Osteoblast (primary cell): ENCODE data around the gene CHPF. TPM values are rescaled to one million over a fixed set of nuclear protein-coding genes. Genes with fewer than 3 reads are reported as not detected.
A peak's percentile ranks its signal among the peaks of the same experiment; 100 is the strongest.

ENCODE experiments used
- DNase-seq: peaks from one replicate; pipeline ENCODE4 v3.0.0; 2011; ENCODE audit warnings: low spot score, mixed read lengths; ENCODE audit not compliant: insufficient read length; ENCODE audit errors: missing footprints
- H2AFZ ChIP-seq: 2 replicates; pipeline ENCODE4 v1.6.0; 2011; ENCODE audit warnings: mild to moderate bottlenecking, low read length
- H3K27ac ChIP-seq: 2 replicates; pipeline ENCODE4 v1.5.1; 2011; ENCODE audit warnings: mild to moderate bottlenecking, low read depth, low read length, moderate library complexity
- H3K27me3 ChIP-seq: 2 replicates; pipeline ENCODE4 v1.6.0; 2012; ENCODE audit warnings: mild to moderate bottlenecking, control low read depth, inconsistent platforms, low read length, moderate library complexity; ENCODE audit not compliant: insufficient read depth
- H3K36me3 ChIP-seq: 2 replicates; pipeline ENCODE4 v1.5.1; 2011; ENCODE audit warnings: mild to moderate bottlenecking, low read length, control low read depth, moderate library complexity; ENCODE audit not compliant: insufficient read depth
- H3K4me1 ChIP-seq: 2 replicates; pipeline ENCODE4 v1.5.1; 2011; ENCODE audit warnings: mild to moderate bottlenecking, low read length, control low read depth, moderate library complexity; ENCODE audit not compliant: insufficient read depth
- H3K4me2 ChIP-seq: 2 replicates; pipeline ENCODE4 v1.6.0; 2011; ENCODE audit warnings: mild to moderate bottlenecking, low read length; ENCODE audit not compliant: insufficient read depth
- H3K4me3 ChIP-seq: fragments of 200-600 bp; sonication (generic); 3 replicates; pipeline ENCODE4 v1.5.1; 2012; ENCODE audit warnings: mild to moderate bottlenecking, low read length, inconsistent platforms; ENCODE audit not compliant: insufficient read depth
- H3K79me2 ChIP-seq: 2 replicates; pipeline ENCODE4 v1.6.0; 2012; ENCODE audit warnings: mild to moderate bottlenecking, low read length, control low read depth, inconsistent platforms; ENCODE audit not compliant: insufficient read depth
- H3K9me3 ChIP-seq: 2 replicates; pipeline ENCODE4 v1.5.1; 2011; ENCODE audit warnings: low read depth, low read length, control low read depth
- H4K20me1 ChIP-seq: 2 replicates; pipeline ENCODE4 v1.6.0; 2012; ENCODE audit warnings: mild to moderate bottlenecking, low read length, control low read depth; ENCODE audit not compliant: insufficient read depth
- CTCF ChIP-seq: IDR thresholded peaks from 2 replicates; pipeline ENCODE4 v1.5.1; 2011; ENCODE audit warnings: mild to moderate bottlenecking, low read depth, low read length, moderate library complexity; ENCODE audit errors: extremely low read depth
- total RNA-seq: library from RNA; depleted of rRNA; stranded (reverse); fragments of >200 nt; gene quantifications from 2 replicates; pipeline ENCODE4 v1.2.3, GENCODE V29; 2012

Gene CHPF
- total RNA-seq, 1 donor: 192 TPM

- H3K4me1 ChIP-seq: peaks cover 14% of the 10 kb centered on the region
- peaks cover 44% of the 10 kb centered on the region for H3K36me3 ChIP-seq
- DNase-seq: no peak
- peaks cover 11% of the 10 kb centered on the region for H3K79me2 ChIP-seq
- H3K9me3 ChIP-seq: no peaks in the 10 kb centered on the region
- no peak overlapping the region for H3K4me3 ChIP-seq
- no peak for TF ChIP-seq CTCF
- H4K20me1 ChIP-seq: peaks cover 20% of the 10 kb centered on the region
- no peak overlapping the region for H3K4me2 ChIP-seq
- H3K27ac ChIP-seq: no peak overlapping the region
- H2AFZ ChIP-seq: no peak overlapping the region
- H3K27me3 ChIP-seq: no peaks in the 10 kb centered on the region
These were observed 38.0 kb downstream of the CHPF start for GRCh38 chr2:219505585-219505984.

- peaks cover 23% of the 10 kb centered on the region for H3K4me1 ChIP-seq
- peaks cover 30% of the 10 kb centered on the region for H3K79me2 ChIP-seq
- H3K4me3 ChIP-seq: no peak overlapping the region
- no peak overlapping the region for H3K4me2 ChIP-seq
- H3K27me3 ChIP-seq: no peaks in the 10 kb centered on the region
- H3K9me3 ChIP-seq: no peaks in the 10 kb centered on the region
- TF ChIP-seq CTCF: no peak
- no peak overlapping the region for H3K27ac ChIP-seq
- H2AFZ ChIP-seq: no peak overlapping the region
- no peak for DNase-seq
- H4K20me1 ChIP-seq: peaks cover 20% of the 10 kb centered on the region
- H3K36me3 ChIP-seq: peaks cover 44% of the 10 kb centered on the region
These were observed 41.0 kb downstream of the CHPF start for GRCh38 chr2:219502618-219503017.

GRCh38 chr2:219501849-219502248 is 41.8 kb downstream of the CHPF start:
- Histone ChIP-seq H4K20me1 (peaks cover 20% of the 10 kb centered on the region), H3K27me3 (peaks cover 7% of the 10 kb centered on the region), H3K4me1 (peaks cover 27% of the 10 kb centered on the region), H3K36me3 (peaks cover 44% of the 10 kb centered on the region), H3K4me2 (no peak overlapping the region), H3K27ac (no peak overlapping the region), H2AFZ (no peak overlapping the region), H3K4me3 (no peak overlapping the region), H3K9me3 (no peaks in the 10 kb centered on the region), H3K79me2 (peaks cover 30% of the 10 kb centered on the region)
- no peak for DNase-seq
- no peak for TF ChIP-seq CTCF

GRCh38 chr2:219500135-219500534 is 43.5 kb downstream of the CHPF start:
- no peak for DNase-seq
- H3K4me2 ChIP-seq: peak overlapping the region; percentile 91
- peaks cover 19% of the 10 kb centered on the region for H4K20me1 ChIP-seq
- H2AFZ ChIP-seq: no peak overlapping the region
- TF ChIP-seq CTCF: peak; percentile 62
- peaks cover 32% of the 10 kb centered on the region for H3K36me3 ChIP-seq
- H3K9me3 ChIP-seq: no peaks in the 10 kb centered on the region
- H3K4me1 ChIP-seq: peaks cover 33% of the 10 kb centered on the region
- peak overlapping the region; percentile 89 for H3K27ac ChIP-seq
- peak overlapping the region; percentile 89 for H3K4me3 ChIP-seq
- peaks cover 8% of the 10 kb centered on the region for H3K27me3 ChIP-seq
- H3K79me2 ChIP-seq: peaks cover 30% of the 10 kb centered on the region
